TTC549 (cell line): ENCODE measurements around the gene AK9.

Source experiments
- FAIRE-seq: peaks from 2 replicates; lab custom pipeline; 2012; peaks lifted over from hg19 to GRCh38; lab: Jason Lieb, UNC

Gene AK9

GRCh38 chr6:109455437-109456110 is 235.4 kb downstream of the AK9 start, which contains the start of gene MICAL1:
Gene MICAL1 (minus strand): TSS chr6:109455772. CDS start chr6:109454196, 1,576 bp downstream.
- FAIRE-seq: no peak

GRCh38 chr6:109454496-109455436 is 236.2 kb downstream of the AK9 start:
- FAIRE-seq: no peak

GRCh38 chr6:109453594-109454495 is 237.2 kb downstream of the AK9 start:
- no peak for FAIRE-seq

GRCh38 chr6:109453156-109453555 is 237.8 kb downstream of the AK9 start:
- no peak for FAIRE-seq

- FAIRE-seq: no peak
Observed at GRCh38 chr6:109452181-109452580, 238.8 kb downstream of the AK9 start.

GRCh38 chr6:109451376-109451775 is 239.6 kb downstream of the AK9 start:
- FAIRE-seq: no peak

GRCh38 chr6:109450801-109451200 is 240.2 kb downstream of the AK9 start:
- FAIRE-seq: no peak

- FAIRE-seq: no peak
Observed at GRCh38 chr6:109449795-109450673, 241.0 kb downstream of the AK9 start.

GRCh38 chr6:109449064-109449794 is 241.8 kb downstream of the AK9 start:
- no peak for FAIRE-seq

- FAIRE-seq: no peak
Observed at GRCh38 chr6:109448615-109449014, 242.4 kb downstream of the AK9 start.

GRCh38 chr6:109447878-109448555 is 243.0 kb downstream of the AK9 start:
- FAIRE-seq: no peak

GRCh38 chr6:109447087-109447486 is 243.9 kb downstream of the AK9 start:
- no peak for FAIRE-seq

- no peak for FAIRE-seq
Observed at GRCh38 chr6:109446541-109446940, 244.5 kb downstream of the AK9 start.

- FAIRE-seq: no peak
Observed at GRCh38 chr6:109446072-109446471, 244.9 kb downstream of the AK9 start.

- no peak for FAIRE-seq
Observed at GRCh38 chr6:109445382-109445781, 245.6 kb downstream of the AK9 start.

GRCh38 chr6:109443425-109443950 is 247.5 kb downstream of the AK9 start:
- no peak for FAIRE-seq
